SK-N-MC (cell line): ENCODE results near the gene DGKI.

Experiments
- DNase-seq: peaks from one replicate; pipeline ENCODE4 v3.0.0-alpha.2; 2011; ENCODE audit warnings: low read depth, low spot score
- H3K27ac ChIP-seq: fragments of 200-600 bp; sonication (generic); 2 replicates; pipeline ENCODE4 v1.5.1; 2016; ENCODE audit warnings: mixed run types
- H3K36me3 ChIP-seq: fragments of 200-600 bp; sonication (generic); 2 replicates; pipeline ENCODE4 v1.6.1; 2017; ENCODE audit warnings: antibody characterized with exemption, low read length, mixed read lengths; ENCODE audit not compliant: insufficient read depth
- H3K4me3 ChIP-seq: fragments of 200-600 bp; sonication (generic); 2 replicates; pipeline ENCODE4 v1.5.1; 2016
- H3K9ac ChIP-seq: fragments of 200-600 bp; sonication (generic); 2 replicates; pipeline ENCODE4 v1.8.0; 2017; ENCODE audit warnings: mixed run types, mixed read lengths; ENCODE audit not compliant: insufficient read length
- H3K9me3 ChIP-seq: fragments of 200-600 bp; sonication (generic); 2 replicates; pipeline ENCODE4 v1.6.1; 2017; ENCODE audit warnings: low read depth, mild to moderate bottlenecking, antibody characterized with exemption, low read length, moderate library complexity, mixed read lengths
- EZH2 ChIP-seq: fragments of 200-600 bp; sonication (generic); IDR thresholded peaks from one replicate; pipeline ENCODE4 v1.6.1; 2017; ENCODE audit warnings: antibody characterized with exemption
- FOXP2 ChIP-seq: optimal IDR thresholded peaks from 2 replicates; pipeline ENCODE3; 2011; ENCODE audit warnings: mild to moderate bottlenecking, moderate library complexity; ENCODE audit not compliant: insufficient read depth; ENCODE audit errors: extremely low read length, control extremely low read depth
- POLR2AphosphoS5 ChIP-seq: IDR thresholded peaks from 2 replicates; pipeline ENCODE4 v1.6.1; 2012; ENCODE audit warnings: mild to moderate bottlenecking, low read depth, low read length, borderline replicate concordance

Gene DGKI

GRCh38 chr7:137337902-137338301 lies 508.9 kb downstream of the DGKI start:
- TF ChIP-seq FOXP2 (no peak), EZH2 (no peak), POLR2AphosphoS5 (no peak)
- Histone ChIP-seq H3K9ac (no peak overlapping the region), H3K4me3 (no peak overlapping the region), H3K36me3 (no peaks in the 10 kb centered on the region), H3K9me3 (no peaks in the 10 kb centered on the region), H3K27ac (no peak overlapping the region)
- no peak for DNase-seq

DNA sequence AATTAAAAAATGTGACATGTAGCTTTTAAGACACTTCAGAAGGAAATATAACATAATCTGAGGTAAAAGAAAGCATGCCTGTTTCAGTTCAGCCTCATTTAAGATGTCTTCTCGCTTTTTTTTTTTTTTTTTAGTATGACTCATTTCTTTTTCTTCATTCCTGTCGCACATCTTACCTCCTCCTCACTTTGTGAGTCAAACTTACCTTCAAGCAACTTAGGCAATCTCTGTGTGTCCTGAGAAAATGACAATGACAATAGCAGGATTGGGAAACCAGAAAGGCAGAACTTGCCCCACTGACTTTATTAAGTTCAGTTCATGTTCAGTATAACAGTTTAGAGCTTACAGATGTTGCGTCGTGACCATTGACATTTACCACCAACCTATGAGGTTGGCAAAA lies 511.0 kb downstream of the DGKI start:
- Histone ChIP-seq H3K9me3 (no peaks in the 10 kb centered on the region), H3K4me3 (no peak overlapping the region), H3K27ac (no peak overlapping the region), H3K36me3 (no peaks in the 10 kb centered on the region), H3K9ac (no peak overlapping the region)
- DNase-seq: no peak
- TF ChIP-seq EZH2 (no peak), POLR2AphosphoS5 (no peak)

DNA sequence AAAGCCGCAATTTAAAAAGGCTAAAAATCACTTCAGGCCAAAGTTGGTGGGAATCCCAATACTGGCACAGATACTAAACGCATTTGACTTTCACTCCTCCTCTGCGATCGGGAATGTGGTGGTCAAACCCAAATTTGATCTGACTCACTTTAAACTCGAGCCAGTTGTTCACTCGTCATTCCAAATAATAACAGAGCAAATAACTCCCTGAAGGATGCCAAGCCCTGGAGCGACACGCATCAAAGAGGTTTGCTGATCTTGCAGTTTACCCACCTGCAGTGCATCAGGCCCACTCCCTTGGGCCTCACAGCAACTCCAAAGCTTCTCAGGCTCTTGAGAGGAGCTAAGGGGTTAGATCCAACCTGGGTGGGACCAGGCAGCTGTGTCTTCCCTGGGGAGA lies 515.4 kb downstream of the DGKI start:
- Histone ChIP-seq H3K4me3 (no peak overlapping the region), H3K27ac (no peak overlapping the region), H3K9ac (no peak overlapping the region), H3K9me3 (no peaks in the 10 kb centered on the region), H3K36me3 (no peaks in the 10 kb centered on the region)
- DNase-seq: no peak
- TF ChIP-seq POLR2AphosphoS5 (no peak), FOXP2 (no peak), EZH2 (no peak)
